ENCODE data around the gene LTBP1.

DNA sequence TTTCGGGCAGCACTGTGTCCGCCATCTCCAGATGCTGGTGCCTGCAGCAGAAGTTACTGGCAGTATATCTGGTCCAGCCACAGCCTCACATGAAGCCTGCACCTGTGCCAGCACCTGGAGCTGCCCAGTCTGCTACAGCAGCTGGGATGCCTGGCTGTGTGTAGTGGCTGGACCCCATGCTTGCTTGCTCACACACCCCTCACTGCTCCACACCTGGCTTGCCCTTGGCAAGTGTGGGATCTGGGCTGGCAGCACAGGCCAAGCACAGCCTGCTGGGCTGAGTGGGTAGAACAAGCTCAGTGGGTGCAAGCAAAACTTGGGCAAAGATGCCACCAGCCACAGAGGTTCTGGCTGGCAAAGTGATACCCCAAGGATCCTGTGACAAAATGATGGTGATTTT, 320.3 kb downstream of the LTBP1 start:
- TF ChIP-seq, protein P1, sequence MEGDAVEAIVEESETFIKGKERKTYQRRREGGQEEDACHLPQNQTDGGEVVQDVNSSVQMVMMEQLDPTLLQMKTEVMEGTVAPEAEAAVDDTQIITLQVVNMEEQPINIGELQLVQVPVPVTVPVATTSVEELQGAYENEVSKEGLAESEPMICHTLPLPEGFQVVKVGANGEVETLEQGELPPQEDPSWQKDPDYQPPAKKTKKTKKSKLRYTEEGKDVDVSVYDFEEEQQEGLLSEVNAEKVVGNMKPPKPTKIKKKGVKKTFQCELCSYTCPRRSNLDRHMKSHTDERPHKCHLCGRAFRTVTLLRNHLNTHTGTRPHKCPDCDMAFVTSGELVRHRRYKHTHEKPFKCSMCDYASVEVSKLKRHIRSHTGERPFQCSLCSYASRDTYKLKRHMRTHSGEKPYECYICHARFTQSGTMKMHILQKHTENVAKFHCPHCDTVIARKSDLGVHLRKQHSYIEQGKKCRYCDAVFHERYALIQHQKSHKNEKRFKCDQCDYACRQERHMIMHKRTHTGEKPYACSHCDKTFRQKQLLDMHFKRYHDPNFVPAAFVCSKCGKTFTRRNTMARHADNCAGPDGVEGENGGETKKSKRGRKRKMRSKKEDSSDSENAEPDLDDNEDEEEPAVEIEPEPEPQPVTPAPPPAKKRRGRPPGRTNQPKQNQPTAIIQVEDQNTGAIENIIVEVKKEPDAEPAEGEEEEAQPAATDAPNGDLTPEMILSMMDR (IDR thresholded peaks at IDR 0.05): no peak
- TF ChIP-seq EP300 (IDR thresholded peaks at IDR 0.05): no peak

All from ovary (tissue), 3 donors.